Measurements from ENCODE around the gene CEP170B. TPM values are rescaled to one million over a fixed set of nuclear protein-coding genes. Genes with fewer than 3 reads are reported as not detected.
A peak's percentile ranks its signal among the peaks of the same experiment; 100 is the strongest.
"Not testable (repeated sequence)": the region's sequence is repeated elsewhere in the genome, so short reads cannot be mapped to it uniquely, and the experiment has no call there.

Gene CEP170B
- total RNA-seq, 1 experiment from 2014 or later: 14.4 TPM

GRCh38 chr14:104875811-104876210, 10.7 kb downstream of the CEP170B start:
- in situ Hi-C loops (cut with HindIII; ENCODE audit: low sequenced_read_pairs): no loop called here
- DNase-seq (ENCODE audit: low spot score): no peak

- in situ Hi-C loops (cut with HindIII; ENCODE audit: low sequenced_read_pairs): no loop called here
- DNase-seq (ENCODE audit: low spot score): no peak
These were observed 11.2 kb downstream of the CEP170B start for GRCh38 chr14:104876251-104876699.

GRCh38 chr14:104877066-104877805, 12.2 kb downstream of the CEP170B start:
- no peak for DNase-seq (ENCODE audit: low spot score)
- in situ Hi-C loops (cut with HindIII; ENCODE audit: low sequenced_read_pairs): no loop called here

- DNase-seq (ENCODE audit: low spot score): no peak
- in situ Hi-C loops (cut with HindIII; ENCODE audit: low sequenced_read_pairs): no loop called here
These were observed 12.9 kb downstream of the CEP170B start for GRCh38 chr14:104877806-104878550.

- in situ Hi-C loops (cut with HindIII; ENCODE audit: low sequenced_read_pairs): no loop called here
- peak; percentile 90 for DNase-seq (ENCODE audit: low spot score)
These were observed 13.5 kb downstream of the CEP170B start for GRCh38 chr14:104878582-104878981.

DNA sequence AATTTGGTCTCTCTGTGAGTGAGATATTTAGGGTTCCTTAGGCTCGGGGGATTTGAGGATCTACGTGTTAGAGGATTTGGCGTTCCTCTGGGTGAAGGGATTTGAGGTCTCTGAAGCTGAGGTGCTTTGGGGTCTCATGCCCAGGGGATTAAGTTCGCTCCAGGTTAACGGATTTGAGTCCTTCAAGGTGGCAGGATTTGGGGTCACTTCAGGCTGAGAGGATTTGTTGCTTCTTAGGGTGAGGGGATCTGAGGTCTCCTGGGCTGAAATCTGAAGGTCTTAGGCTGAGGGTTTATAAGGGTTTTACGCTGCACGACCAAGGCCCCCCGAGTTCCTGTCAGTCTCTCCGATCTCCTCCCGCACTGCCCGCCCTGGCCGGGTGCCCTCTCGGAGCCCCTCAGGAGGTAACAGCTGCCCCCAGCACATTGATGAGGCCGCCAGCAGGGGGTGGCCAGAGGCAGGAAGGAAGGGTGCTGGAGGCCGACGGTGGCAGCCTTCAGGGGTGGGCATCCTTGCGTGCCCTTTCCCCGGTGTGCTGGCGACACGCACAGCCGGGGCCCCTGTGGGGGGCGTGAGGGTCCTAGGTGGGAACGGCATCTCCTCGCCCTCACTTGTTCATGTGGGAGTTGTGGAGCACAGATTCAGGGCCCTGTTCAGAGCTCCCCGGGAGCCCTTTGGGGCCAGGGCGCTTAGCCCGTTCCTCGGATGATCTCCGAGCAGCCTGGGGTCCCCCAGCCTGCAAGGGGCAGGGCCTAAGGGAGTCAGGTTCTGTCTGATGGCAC, 14.3 kb downstream of the CEP170B start:
- DNase-seq (ENCODE audit: low spot score): no peak
- in situ Hi-C loops (cut with HindIII; ENCODE audit: low sequenced_read_pairs): no loop called here

GRCh38 chr14:104879983-104880565, 15.0 kb downstream of the CEP170B start:
- in situ Hi-C loops (cut with HindIII; ENCODE audit: low sequenced_read_pairs): no loop called here
- DNase-seq (ENCODE audit: low spot score): no peak

DNA sequence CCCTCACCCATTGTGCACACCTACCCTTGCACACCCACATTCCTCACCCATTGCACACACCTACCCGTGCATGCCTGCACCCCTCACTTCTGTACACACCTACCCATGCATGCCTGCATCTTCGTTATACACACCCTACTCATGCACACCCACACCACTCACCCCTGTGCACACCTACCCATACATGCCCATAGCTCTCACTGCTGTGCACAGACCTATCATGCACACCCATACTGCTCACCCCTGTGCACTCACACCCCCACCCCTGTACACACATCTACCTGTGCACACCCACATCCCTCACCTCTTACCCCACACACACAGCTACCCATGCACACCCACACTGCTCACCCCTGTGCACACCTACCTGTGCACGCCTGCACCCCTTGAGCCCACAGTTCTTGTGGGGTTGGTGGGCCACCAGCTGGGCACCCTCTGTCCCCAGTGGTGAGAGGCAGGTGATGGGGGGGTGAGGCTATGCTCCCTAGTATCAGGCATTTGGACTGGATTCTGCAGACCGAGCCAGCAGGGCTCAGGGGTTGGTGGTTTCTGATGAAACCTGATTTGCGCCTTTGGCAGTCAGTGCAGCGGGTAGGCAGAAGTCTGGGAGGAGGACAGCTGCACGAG, 15.6 kb downstream of the CEP170B start:
- no peak for DNase-seq (ENCODE audit: low spot score)
- in situ Hi-C loops (cut with HindIII; ENCODE audit: low sequenced_read_pairs): no loop called here

DNA sequence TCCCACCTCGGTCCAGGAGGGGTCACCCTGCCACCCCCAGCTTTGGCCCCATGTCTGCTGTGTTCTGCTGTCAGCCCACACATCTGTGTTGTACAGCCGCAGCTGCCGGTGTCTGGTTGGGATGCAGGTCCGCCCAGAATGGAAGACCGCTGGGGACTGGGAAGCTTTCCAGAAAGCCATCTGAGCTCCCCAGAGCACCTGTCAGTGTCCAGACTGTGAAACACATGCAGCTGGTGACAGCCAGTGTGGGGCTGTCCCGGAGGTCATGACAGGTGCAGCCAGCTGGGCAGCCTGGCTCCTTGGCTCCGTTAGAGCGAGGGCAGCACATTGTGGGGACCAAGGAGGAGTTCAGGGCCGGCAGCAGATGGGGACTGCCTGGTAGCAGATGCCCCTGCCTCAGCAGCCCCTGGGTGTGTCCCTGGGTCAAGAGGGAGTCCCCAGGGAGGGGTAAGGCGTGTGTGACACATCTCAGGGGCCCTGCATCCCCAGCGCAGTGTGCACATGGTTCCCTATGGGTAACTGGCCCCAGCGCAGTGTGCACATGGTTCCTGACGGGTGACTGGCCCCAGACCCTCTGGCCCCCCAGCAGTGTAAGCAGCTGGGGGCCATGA, 16.4 kb downstream of the CEP170B start:
- DNase-seq (ENCODE audit: low spot score): peak; percentile 40
- in situ Hi-C loops (cut with HindIII; ENCODE audit: low sequenced_read_pairs): no loop called here

DNA sequence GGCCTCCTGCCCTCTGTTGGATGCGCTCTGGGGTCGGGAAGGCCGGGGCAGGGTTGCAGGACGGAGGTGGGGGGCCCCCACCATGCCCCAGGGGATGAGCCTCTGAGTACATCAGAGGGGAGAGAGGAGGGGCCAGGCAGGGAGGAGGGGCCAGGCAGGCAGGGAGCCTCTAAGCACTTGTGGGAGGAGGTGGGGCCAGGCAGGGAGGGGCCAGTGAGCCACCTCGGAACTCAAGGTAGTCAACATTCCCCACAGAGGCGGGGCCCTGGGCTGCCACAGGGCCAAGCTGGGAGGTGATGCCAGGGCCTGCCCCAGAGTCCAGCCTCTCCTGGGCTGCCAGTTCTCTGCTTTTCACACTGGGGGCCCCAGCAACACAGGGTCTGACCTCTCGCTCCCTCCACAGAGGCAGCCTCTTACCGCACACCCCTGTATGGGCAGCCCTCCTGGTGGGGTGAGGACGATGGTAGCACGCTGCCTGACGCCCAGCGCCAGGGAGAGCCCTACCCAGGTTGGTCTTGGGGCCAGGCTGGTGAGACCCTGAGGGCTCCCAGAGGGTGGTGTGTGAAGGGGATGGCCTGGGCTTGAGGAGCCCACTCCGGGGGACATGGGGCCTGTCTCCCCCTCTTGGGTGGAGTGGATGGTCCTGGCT, 17.4 kb downstream of the CEP170B start:
- no peak for DNase-seq (ENCODE audit: low spot score)
- in situ Hi-C loops (cut with HindIII; ENCODE audit: low sequenced_read_pairs): no loop called here

GRCh38 chr14:104882991-104883660, 18.1 kb downstream of the CEP170B start:
- in situ Hi-C loops (cut with HindIII; ENCODE audit: low sequenced_read_pairs): no loop called here
- no peak for DNase-seq (ENCODE audit: low spot score)

DNA sequence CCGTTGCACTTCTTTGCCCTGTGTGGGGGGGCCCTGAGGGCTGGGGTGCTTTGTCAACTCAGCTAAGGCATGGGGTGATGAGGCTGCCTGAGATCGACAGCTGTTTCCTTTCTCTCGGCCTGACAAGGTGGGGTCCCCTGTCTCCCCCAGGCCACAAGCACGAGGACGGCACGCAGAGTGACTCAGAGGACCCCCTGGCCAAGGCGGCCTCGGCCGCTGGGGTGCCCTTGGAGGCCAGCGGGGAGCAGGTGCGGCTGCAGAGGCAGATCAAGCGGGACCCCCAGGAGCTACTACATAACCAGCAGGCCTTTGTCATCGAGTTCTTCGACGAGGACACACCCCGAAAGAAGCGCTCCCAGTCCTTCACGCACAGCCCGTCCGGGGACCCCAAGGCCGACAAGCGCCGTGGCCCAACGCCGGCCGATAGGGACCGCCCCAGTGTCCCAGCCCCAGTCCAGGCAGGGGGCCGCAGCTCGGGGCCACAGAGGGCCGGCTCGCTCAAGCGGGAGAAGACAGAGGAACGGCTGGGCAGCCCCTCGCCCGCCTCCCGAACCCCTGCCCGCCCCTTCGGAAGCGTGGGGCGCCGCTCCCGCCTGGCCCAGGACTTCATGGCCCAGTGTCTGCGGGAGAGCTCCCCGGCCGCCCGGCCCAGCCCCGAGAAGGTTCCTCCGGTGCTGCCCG, 18.8 kb downstream of the CEP170B start:
- in situ Hi-C loops (cut with HindIII; ENCODE audit: low sequenced_read_pairs): no loop called here
- no peak for DNase-seq (ENCODE audit: low spot score)

DNA sequence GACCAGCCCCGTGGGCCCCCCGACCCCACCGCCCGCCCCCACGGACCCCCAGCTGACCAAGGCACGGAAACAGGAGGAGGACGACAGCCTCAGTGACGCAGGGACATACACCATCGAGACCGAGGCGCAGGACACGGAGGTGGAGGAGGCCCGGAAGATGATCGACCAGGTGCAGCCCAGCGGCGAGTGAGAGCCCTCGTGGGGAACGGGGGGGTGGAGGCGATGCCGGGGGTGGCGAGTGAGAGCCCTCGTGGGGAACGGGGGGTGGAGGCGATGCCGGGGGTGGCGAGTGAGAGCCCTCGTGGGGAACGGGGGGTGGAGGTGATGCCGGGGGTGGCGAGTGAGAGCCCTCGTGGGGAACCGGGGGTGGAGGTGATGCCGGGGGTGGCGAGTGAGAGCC, 19.3 kb downstream of the CEP170B start:
- DNase-seq (ENCODE audit: low spot score); in situ Hi-C loops (cut with HindIII; ENCODE audit: low sequenced_read_pairs): not testable (repeated sequence)

DNA sequence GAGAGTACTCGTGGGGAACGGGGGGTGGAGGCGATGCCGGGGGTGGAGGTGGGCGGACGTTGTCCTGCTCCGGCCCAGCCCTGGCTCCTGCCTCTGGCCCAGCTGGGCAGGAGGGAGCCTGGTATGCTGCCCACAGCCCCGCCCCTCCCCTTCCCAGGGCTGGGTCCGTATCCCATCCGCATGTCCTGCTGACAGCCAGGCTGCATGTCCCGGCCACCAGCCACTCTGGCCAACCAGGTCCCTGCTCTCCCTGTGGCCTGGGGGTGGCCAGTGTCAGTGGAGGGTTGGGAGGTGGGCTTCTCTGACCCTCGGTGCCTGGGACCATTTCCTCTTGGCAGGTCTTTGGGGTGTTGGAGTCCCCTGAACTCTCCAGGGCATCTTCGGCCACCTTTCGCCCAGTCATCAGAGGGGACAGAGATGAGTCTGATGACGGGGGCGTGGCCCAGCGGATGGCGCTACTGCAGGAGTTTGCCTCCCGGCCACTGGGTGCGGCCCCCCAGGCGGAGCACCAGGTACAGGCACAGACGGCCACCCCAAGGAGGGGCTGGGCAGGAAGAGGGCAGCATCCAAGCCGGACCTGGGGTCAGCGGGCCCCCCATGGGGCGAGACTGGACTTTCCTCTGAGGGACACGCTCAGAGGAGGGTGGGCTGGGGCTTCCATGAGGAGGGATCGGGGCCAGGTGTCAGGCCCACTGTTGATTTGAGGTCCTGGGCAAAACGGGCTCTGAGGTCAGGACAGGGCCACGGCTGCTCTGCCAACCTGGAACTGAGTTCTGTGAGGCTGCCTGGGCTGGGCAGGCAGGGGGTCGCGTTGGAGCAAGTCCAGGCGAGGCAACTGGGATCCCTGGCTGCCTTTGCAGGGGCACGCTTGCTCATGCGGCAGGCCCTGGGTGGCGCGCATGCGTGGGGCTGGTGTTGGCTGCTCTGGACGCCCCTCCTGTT, 20.2 kb downstream of the CEP170B start:
- no peak for DNase-seq (ENCODE audit: low spot score)
- in situ Hi-C loops (cut with HindIII; ENCODE audit: low sequenced_read_pairs): no loop called here

DNA sequence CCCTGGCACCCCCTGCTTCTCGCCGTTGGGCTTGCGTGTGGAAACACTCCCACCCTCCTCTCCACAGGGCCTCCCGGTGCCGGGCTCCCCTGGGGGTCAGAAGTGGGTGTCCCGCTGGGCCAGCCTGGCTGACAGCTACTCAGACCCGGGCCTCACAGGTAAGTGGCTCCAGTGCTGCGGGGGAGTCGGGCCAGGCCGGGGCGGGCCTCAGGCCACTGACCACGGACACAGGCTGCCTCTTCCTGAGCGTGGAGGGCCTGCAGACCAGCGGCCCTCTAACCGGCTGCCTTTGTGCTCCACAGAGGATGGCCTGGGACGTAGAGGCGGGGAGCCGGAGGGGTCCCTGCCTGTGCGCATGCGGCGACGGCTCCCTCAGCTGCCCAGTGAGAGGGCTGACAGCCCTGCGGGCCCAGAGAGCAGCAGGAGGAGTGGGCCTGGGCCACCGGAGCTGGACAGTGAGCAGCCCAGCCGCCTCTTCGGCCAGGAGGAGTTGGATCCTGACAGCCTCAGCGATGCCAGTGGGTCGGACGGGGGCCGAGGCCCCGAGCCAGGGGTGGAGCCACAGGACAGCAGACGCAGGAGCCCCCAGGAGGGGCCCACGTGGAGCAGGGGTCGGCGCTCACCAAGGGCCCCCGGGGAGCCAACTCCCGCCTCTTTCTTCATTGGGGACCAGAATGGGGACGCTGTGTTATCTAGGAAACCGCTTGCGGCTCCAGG, 21.1 kb downstream of the CEP170B start:
- in situ Hi-C loops (cut with HindIII; ENCODE audit: low sequenced_read_pairs): no loop called here

More for the DNA sequence above, 21.1 kb downstream of the CEP170B start:
- DNase-seq (ENCODE audit: low spot score): no peak
